DMS79 treated with DMSO at 0.1 percent for 48 hours (cell line): ENCODE measurements around the gene RAB24.
A peak's percentile ranks its signal among the peaks of the same experiment; 100 is the strongest.
"Not testable (repeated sequence)": the region's sequence is repeated elsewhere in the genome, so short reads cannot be mapped to it uniquely, and the experiment has no call there.

Experiments used
- DNase-seq: peaks from one replicate; lab custom pipeline; 2025; lab: John Stamatoyannopoulos, UW

The RAB24 gene

DNA sequence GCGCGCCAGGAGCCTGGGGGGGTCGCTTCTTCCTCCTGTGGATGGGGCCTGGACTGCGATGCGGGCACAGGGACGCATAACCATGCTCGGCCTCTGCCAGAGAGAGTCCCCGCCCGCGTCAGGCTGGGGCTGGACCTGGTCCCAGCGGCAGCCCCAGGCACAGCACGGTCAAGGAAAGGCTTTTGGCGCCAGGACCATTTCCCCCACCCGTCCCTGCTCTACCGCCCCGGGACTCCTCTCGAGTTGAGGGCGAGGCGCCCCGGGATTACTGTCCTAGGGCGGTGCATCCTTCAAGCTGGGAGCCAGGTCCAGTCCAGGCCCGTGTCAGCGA is 7.8 kb upstream of the RAB24 start:
- no peak for DNase-seq

DNA sequence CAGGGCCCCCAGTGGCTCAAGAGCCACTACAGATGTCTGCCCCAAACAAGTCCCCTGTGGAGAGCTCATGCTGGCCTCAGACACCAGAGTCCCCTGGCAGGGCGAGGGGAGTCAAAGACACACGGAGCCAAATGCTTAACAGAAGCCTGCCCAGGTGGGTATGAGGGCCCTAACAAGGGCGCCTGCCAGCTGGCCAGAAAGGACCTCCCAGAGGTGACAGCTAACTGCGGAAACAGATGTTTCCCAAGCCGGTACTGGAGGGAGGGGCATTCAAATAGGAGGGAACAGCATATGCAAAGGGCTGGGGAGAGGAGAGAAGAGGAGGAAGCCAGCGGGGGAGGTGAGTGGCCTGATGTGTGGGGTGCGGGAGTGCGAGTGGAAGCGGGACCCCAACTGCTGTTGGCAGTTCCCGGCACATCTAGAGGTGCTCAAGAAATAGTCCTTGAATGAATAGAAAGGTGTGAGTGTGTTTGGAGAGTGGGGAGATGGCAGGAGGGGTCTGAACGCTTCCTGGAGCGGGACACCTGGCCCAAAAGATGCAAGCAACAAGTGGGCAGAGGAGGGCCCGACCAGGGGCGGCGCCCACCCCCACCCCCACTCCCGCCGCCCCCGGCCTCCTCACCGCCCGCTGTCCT is 7.4 kb upstream of the RAB24 start:
- no peak for DNase-seq

DNA sequence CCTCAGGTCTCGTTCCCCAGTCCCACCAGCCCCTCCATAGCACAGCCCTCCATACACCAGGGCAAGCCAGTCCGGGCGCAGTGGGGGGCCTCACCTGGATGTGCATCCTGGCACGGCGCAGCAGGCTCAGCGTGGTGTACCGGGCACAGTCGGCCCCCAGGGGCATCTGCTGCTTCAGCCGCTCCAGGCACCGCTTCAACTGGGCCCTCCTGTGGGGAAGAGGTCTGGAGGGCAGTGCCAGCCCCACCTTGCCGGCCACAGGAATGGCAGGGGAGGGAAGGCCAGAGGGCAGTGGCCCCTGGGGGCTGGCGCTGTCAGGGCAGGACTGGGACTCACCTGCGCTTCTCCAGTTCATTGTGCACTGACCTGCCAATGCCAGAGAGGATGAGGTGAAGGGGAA is 6.8 kb upstream of the RAB24 start:
- DNase-seq = no peak

DNA sequence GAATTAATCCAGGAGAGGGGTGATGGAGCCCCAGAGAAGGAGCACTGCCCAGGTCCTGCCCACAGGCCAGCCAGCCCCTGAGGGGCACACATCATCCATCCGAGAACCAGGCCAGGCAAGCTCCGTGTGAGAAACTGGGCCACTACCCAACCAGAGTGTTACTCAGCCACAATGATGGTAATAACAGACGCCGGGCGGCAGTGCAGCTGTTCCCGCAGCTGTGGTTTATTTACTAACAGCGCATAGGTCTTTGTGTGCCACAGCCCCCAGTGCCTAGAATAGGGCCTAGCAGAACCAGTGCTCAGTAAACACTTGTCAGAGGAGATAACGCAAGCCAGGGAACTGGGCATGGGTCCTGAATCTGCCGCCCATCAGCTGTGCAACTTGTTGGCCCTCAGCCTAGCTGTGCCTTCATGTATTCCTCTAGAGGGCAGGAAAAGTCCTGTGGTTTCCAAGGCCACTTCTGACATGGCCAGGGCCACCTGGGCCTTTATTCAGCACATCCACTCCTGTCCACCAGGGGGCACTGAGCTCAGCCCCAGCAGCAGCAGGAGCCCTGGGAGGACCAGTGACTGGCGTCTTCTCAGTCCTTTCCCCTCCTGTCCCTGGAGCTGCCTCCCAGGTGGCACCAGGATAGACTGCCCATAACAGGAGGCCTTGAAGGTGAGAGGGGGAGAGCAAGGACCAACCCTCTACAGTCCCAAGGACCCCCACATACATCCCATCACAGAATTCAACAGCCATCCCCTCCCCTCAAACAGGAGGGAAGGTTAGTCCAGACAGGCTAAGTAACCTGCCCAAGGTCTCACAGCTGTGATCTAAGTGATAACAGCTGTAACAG is 6.1 kb upstream of the RAB24 start:
- DNase-seq = peak; percentile 3

DNA sequence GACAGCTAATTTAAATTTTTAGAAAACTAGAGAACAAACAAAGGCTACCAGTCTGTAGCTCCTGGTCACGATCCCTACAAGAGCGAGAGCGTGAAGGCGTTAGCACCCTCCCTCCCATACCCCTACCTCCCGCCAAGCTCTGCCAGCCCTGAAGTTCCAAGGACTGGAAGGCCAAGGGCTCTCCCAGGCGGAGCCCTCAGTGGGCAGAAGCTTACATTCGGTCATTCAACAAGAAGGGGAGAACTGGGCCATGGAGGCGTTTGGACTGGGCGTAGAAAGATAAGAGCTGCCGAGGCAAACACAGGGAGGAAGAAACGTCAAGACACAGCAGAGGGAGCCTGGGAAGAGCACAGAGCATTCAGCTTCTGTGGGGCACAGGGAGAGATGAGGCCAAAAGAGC is 5.2 kb upstream of the RAB24 start:
- DNase-seq = no peak

DNA sequence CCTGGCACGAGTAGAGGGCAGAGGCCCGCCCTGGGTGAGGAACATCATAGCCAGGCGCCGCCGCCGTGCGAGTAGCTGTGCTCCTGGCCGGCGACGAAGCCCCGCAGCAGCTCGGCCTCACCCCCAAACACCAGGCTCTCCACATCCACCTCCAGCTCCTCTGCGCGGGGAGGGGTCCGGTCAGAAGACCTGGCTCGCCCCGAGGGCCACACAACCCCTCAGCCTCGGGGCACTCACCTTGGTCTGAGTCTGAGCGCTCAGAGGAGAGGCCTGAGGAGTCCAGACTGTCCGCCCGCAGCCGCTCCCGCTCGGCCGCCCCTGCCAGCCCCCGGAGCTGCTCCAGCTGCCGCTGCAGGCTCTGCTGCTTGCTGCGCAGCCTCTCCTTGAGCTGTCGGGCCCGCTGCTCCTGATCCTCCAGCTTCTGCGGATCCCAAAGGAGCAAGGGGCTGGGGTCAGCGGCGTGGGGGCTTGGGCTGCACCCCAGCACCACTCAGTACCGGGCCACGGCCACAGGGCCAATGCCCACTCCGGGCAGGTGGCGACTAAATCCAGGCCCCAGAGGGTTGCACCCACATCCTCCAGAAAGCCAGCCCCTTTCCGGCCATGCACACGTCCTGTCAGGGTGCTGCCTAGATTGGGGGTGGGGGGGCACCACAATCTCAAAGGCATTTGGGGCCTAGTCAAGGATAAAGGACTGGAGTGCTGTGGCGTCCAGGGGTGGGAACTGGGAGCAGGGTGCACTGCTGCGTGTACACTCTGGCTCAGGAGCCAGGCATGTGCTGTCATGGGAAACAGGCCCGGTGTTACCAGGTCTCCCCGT is 4.2 kb upstream of the RAB24 start:
- no peak for DNase-seq

DNA sequence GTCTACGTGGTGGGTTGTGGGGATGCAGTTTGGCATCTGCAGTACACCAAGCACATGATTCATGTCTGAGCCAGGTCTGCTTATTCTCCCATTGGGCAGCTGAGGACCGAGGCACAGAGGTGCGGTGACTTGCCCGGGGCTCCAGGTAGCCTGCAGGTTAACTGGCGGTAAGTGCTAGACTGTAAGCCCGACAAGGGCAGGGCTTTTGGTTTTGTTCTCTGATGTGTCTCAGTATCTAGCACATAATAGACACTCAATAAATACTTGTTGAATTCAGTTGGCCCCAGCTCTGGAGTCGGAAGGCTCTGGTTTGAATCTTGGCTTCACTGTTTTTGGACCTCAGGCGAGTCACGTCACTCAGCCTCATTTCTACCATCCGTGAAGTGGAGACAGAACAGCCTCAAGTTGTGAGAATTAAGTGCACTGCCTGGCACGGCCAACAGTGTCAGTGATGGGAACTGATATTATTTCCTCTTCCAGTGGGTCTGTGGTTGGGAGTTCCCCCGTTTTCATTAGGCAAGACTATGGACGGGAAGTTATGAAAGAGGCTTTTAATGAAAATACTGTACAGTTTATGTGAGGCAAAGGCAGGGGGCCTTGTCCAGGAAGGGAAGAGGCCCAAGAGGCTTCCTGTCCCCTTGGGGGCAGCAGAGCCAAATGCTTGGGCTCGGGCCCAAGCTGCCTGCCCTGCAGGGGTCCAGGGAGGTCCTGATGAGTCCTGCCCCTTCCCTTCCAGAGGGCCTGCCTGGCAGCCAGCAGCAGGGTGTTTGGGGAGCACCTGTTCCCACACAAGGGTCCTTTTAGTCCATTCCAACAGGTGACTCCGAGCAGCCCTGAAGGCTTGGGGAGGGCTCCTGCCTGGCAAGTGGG is 3.4 kb upstream of the RAB24 start:
- DNase-seq = no peak

DNA sequence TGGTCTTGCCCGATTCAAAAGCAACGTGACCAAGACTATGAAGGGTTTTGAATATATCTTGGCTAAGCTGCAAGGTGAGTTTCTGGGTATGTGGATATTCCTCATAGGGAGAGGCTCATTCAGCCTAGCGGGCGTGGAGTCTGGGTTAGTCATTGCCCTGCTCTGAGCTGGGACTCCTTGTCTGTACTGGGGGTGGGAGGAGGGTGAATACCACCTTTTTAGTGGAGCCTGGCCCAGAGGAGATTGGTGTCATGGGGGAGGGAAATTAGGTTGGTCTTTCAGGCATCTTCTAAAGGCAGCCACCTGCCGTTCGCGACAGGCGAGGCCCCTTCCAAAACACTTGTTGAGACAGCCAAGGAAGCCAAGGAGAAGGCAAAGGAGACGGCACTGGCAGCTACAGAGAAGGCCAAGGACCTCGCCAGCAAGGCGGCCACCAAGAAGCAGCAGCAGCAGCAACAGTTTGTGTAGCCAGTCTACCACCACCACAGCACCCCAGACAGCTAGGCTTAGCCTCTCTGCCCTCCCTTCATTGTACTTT is 2.7 kb upstream of the RAB24 start:
- not testable (repeated sequence) for DNase-seq

DNA sequence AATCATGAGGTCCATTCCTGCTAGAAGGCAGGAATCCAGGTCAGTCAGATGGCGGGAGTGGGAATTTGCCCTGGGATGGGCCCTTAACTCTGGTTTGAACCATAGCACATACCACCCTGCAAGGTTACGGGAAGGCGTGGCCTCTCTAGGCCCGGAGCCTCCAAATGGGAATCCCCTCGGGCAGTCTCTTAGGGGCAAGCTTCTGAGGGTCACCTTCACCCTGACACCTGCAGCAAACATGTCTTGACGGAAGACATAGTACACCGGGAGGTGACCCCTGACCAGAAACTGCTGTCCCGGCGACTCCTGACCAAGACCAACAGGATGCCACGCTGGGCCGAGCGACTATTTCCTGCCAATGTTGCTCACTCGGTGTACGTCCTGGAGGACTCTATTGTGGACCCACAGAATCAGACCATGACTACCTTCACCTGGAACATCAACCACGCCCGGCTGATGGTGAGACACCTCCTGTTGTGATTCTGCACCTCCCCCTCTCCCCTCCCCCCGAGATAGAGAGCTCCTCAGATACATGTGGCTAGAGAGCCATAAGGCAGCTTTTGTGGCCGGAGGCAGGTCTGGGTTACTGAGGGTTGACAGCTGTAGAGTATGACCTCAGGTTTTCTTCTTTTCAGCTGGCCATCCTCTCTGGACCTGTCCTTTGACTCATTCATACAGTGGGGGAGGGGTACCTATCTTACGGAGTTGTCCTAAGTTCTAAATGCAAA is 1.0 kb upstream of the RAB24 start:
- no peak for DNase-seq

DNA sequence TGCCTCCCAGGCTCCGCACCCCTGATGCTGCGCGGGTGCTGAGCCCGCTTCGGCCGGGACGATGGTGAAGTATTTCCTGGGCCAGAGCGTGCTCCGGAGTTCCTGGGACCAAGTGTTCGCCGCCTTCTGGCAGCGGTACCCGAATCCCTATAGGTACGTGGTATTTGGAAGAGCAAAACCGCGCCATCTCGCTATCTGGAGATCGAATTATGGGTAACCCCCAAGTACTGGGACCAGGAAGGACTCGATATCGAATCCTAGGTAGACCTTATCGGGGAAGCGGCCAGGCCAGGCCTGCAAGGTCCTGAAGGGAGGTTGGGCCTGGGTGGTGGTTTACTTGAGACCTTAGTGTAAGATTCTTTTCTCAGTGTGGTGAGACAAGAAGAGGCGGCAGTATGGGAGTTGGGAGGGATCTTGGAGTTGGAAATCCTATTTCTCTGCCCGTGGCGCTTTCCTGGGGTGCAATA is 439 bp upstream of the RAB24 start:
- DNase-seq = no peak

DNA sequence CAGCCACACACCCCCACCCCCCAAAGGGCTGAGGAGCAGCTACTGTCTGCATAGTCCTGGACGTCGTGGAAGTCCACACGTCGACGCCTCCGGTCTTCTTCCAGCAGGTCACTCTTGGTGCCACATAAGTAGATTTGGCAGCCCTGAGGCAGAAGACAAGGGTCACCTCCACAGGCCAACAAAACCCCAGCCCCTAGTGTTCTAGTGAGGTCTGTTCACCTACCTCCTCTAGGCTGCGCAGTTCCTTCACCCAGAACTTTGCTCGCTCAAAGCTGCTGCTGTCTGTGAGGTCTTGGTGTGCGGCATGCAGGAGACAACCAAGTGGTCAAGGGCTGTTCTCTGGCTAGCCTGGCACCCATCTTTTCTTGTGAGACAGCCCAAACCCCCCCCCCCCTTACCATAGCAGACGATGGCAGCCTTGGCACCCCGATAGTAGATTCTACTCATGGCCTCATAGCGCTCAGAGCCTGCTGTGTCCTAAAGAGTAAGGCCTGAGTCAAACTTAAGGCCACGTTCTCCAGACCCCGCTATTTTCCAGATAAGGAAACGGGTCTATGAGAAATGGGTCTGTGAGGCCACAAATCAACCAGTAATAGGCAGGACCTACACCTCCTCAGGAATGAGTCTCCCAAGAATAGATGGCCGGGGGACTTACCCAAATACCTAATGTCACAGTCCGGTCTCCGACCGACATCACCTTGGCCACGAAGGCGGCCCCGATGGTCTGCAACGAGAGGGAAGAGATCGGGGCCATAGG is 987 bp downstream of the RAB24 start:
- no peak for DNase-seq

DNA sequence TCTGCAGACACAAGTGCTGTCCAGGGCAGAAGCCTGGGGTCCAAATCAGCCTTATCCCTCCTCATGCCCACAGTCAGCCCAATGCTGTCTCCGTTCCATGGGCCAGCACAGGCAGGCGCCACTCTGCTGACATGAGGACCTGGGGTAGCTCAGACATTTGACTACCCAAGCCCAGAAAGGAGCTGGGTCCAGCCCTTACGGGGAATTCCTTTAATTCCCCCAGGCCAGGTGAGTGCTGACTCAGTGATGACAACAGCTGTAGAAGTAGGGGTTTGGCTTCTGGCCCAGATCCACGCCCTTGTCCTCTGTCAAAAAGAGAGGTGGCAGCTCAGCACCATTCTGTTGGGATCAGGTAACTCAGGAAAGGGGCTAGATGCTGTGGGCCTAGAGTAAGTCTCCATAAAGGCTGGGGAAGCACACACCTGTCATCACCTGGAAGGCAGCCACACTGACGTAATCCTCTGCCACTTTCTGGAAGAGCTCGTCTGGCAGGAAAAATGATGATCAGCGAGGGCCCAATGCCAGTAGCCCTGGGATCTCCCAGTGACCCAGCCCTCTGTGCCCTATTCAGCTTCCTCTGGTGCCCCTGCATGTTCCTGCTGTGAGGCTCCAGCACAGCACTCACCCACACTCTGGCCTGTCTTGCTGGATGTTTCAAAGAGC is 1.9 kb downstream of the RAB24 start:
- peak; percentile 76 for DNase-seq

DNA sequence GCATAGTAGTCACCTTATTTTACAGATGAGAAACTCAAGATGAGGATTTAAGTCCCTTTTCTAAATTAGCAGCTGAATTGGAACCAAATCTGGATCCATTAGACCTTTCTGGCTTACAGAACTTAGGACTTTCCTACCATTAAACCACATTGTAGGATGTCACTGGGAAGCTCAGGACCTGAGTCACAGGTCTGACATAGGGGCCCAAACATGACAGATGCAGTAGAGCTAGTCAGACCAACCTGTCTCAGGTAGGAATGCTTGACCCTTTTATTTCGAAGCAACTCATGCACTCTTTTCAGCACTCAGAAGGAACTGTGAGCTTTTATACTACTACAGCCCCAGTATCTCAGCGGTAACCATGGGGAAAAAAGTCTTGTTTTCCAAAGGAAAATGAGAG is 2.6 kb downstream of the RAB24 start:
- DNase-seq = no peak

DNA sequence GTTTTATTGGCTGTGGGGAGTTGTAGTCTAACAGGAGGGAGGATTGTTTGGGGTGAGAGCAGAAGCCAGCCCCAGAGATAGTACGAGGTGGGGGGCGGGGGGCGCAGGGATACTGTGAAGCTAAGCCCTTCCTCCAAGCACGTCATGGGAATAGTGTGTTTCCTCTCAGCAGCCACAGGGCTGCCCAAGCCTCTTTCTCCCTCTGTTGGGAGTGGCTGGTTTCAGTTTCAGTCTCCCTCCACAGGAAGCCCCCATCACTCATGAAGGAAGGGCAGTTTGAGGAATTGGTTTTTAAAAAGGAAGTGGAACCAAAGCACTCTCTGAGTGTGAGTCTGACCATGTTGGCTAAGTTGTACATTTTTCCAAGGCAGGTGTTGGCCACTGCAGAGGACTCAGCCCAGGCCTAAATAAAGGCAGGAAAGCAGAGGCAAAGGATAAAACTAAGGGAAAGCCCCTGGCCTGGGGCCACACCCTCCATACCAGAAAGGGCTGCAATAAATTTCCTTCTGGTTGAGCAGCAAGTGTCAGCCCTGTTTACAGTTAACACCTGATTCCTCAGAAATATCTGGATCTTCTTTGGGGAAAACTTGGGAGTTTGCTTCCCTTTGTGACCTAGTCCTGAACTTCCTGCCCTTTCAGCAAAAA is 3.2 kb downstream of the RAB24 start:
- DNase-seq = no peak

DNA sequence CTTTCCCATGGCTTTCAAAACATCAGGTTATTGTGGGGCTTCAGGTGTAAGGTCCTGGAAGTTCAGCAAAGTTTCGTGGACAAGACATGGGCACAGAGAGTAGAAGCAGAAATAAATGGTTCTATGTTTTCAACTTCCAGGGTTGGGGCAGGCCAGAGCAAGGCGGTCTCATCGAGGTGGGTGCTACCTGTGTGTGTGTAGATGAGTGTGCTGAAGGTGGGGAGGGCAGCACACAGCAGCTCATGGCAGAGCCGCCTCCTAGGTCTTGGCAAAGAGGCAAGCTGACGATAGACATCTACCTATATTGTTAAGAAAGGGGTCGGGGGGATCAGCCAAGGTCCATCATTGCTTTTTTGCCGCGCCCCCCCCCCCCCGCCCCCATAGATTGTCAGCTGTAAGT is 3.8 kb downstream of the RAB24 start:
- DNase-seq = no peak

DNA sequence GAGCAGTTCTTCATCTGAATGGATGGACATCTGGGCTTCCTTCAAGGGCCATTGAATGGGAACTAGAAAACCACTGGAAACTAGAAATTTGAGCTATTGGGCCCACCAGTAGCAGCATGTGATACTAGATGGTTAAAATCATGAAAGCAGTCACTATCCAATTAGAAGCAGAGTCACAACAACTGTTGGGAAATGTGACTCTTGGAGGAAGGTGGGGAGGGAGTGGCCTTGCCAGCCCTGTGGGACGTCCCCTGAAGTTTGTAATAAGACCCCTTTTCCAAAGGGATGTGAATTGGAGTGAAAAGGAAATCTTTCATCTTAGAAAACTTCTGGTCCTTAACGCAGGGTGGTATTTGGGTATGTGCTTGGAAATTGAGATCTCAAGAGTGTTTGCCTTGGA is 5.6 kb downstream of the RAB24 start:
- DNase-seq = no peak

DNA sequence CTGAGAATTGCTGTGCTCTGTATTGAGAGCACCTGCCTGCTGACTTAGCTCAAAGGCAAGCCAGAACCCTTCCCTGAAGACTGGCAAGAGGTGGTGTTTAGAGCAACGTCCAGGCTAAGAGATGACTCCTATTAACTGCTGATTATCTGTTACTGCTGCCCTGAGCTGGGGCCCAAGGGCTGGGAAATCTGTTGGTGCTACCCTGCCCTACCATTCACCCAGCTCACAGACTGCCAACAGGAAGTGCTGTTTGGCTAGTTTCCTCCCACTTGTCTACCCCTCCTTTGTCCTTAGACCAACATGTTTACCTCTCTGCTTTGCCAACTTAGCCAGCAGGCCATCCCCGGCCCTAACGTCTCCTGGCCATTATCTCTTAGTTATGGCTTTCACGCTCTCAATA is 6.9 kb downstream of the RAB24 start:
- no peak for DNase-seq

DNA sequence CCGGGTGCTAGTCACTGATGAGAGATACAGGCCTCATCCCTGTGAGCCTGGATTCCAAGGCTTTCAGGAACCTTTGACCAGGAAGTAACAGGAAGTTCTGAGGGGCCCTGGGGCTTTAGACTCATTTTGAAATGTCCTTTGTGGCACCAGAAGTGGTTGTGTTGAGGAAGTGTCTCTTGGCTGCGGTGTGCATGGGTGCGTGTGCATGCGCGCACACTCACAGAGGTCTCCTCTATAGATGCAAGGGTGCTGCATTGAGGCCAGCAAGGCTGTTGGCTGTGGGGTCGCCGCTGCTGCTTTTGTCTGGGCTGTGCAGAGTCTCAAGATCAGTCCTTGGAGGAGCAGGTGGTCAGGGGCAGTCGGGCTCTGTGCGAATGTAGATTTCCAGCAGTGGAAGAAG is 7.6 kb downstream of the RAB24 start:
- no peak for DNase-seq

DNA sequence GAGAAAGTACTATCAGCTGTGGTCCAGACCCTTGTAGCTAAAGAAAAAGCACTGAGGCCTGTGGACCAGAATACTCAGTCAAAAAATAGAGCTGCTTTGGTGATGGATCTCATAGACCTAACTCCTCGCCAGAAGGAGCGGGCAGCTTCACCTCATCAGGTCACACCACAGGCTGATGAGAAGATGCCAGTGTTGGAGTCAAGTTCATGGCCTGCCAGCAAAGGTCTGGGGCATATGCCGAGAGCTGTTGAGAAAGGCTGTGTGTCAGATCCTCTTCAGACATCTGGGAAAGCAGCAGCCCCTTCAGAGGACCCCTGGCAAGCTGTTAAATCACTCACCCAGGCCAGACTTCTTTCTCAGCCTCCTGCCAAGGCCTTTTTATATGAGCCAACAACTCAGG is 8.9 kb downstream of the RAB24 start:
- no peak for DNase-seq
